ENCODE results near the gene SELENOT.

DNA sequence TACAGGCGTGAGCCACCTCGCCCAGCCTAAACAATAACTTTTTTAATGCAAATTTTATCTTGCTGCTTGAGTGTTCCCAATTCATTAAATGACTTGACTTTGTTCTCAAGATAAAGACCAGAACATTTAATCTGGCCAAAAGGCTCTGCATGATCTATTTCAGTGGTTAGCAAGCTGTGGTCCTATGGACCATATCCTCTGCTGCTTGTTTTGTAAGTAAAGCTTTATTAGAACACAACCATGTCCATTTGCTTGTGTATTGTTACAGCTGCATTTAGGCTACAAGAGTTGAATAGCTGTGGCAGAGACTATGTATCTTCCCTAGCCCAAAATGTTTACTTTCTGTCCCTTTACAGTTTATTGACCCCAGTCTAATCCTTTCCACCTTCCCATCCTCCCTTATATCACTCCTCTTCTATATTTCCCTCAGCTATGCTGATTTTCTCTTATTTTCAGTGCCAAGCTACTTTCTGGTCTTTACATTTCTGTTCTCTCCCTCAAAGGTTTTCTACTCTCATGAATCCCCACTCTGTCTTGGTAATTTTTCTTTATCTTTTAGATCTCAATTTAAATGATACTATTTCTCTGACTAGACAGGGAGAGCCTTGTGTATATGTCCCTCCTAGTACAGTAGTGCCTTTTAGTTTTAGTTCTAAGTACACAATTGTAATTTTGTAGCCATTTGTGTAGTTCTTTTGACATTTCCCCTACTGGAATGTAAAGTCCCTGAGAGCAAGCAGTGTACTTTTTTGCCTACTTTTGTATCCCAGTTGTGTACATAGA lies 23.2 kb downstream of the SELENOT start:
- TF ChIP-seq POLR2A (IDR thresholded peaks at IDR 0.05) (no peak), CTCF (IDR thresholded peaks at IDR 0.05) (no peak)
